GM23248 (cell line): ENCODE results near the gene HOXB6. TPM values are rescaled to one million over a fixed set of nuclear protein-coding genes. Genes with fewer than 3 reads are reported as not detected.

ENCODE experiments used
- DNase-seq: peaks from one replicate; pipeline ENCODE4 v3.0.0-alpha.2; 2015
- H2AFZ ChIP-seq: fragments of 200-600 bp; sonication (generic); 2 replicates; pipeline ENCODE4 v1.6.1; 2016; ENCODE audit warnings: antibody characterized with exemption
- H3F3A ChIP-seq: fragments of 200-600 bp; sonication (generic); 2 replicates; pipeline ENCODE4 v1.6.1; 2016; ENCODE audit warnings: mild to moderate bottlenecking, antibody characterized with exemption, mixed run types; ENCODE audit not compliant: insufficient read depth
- H3K27ac ChIP-seq: fragments of 200-600 bp; sonication (generic); 2 replicates; pipeline ENCODE4 v1.5.1; 2016; ENCODE audit warnings: mild to moderate bottlenecking
- H3K27me3 ChIP-seq: fragments of 200-600 bp; sonication (generic); replicated peaks from 2 replicates; pipeline ENCODE4 v1.6.1; 2016; ENCODE audit warnings: mild to moderate bottlenecking; ENCODE audit not compliant: insufficient read depth
- H3K36me3 ChIP-seq: fragments of 200-600 bp; sonication (generic); 2 replicates; pipeline ENCODE4 v1.6.1; 2016; ENCODE audit warnings: low read depth, mild to moderate bottlenecking
- H3K4me1 ChIP-seq: fragments of 200-600 bp; sonication (generic); 2 replicates; pipeline ENCODE4 v1.6.1; 2016; ENCODE audit warnings: mild to moderate bottlenecking; ENCODE audit not compliant: insufficient read depth
- H3K4me2 ChIP-seq: fragments of 200-600 bp; sonication (generic); one replicate; pipeline ENCODE4 v1.6.1; 2016; ENCODE audit warnings: mild to moderate bottlenecking; ENCODE audit not compliant: unreplicated experiment
- H3K4me3 ChIP-seq: fragments of 200-600 bp; sonication (generic); 2 replicates; pipeline ENCODE4 v1.5.1; 2016; ENCODE audit warnings: mild to moderate bottlenecking
- H3K79me2 ChIP-seq: fragments of 200-600 bp; sonication (generic); 2 replicates; pipeline ENCODE4 v1.6.1; 2016; ENCODE audit warnings: mild to moderate bottlenecking; ENCODE audit not compliant: insufficient read depth
- H3K9ac ChIP-seq: fragments of 200-600 bp; sonication (generic); 2 replicates; pipeline ENCODE4 v1.6.1; 2016; ENCODE audit warnings: mild to moderate bottlenecking
- H3K9me2 ChIP-seq: fragments of 200-600 bp; sonication (generic); 2 replicates; pipeline ENCODE4 v1.6.1; 2016; ENCODE audit warnings: mixed run types, mild to moderate bottlenecking, moderate library complexity; ENCODE audit not compliant: insufficient read depth
- H3K9me3 ChIP-seq: fragments of 200-600 bp; sonication (generic); one replicate; pipeline ENCODE4 v1.6.1; 2017; ENCODE audit warnings: low read depth
- H4K20me1 ChIP-seq: fragments of 200-600 bp; sonication (generic); 2 replicates; pipeline ENCODE4 v1.6.0; 2016; ENCODE audit not compliant: insufficient read depth
- EZH2 ChIP-seq: fragments of 200-600 bp; sonication (generic); IDR thresholded peaks from 2 replicates; pipeline ENCODE4 v1.6.1; 2018; ENCODE audit warnings: antibody characterized with exemption, mild to moderate bottlenecking; ENCODE audit not compliant: insufficient read depth, poor library complexity, severe bottlenecking
- EZH2phosphoT487 ChIP-seq: fragments of 200-600 bp; sonication (generic); IDR thresholded peaks from 2 replicates; pipeline ENCODE4 v1.6.1; 2018; ENCODE audit warnings: antibody characterized with exemption, moderate library complexity, mild to moderate bottlenecking, low read depth; ENCODE audit not compliant: insufficient read depth
- WGBS, 2 experiments: methylation state at CpG; one replicate each; pipeline ENCODE4 v1.1.6; 2015 to 2017; ENCODE audit warnings: low lambda C conversion rate in 2 of 2, low coverage in 1 of 2; ENCODE audit errors: missing lambda C conversion rate in 2 of 2; 5-methylcytosine and 5-hydroxymethylcytosine counted together
- in situ Hi-C: fragments of 300-500 bp; cut with MboI; formaldehyde crosslinking; loops from 2 replicates; pipeline ENCODE4 v1.15.0; 2020
- polyA plus RNA-seq: library from polyadenylated mRNA; unstranded; fragments of >200 nt; fragmentation: Nextera tagmentation; extraction: Ambion mirVana; gene quantifications from 2 replicates; pipeline ENCODE4 v1.2.1, GENCODE V29; 2016
- total RNA-seq: library from RNA; depleted of rRNA; stranded (reverse); fragments of >200 nt; shearing (Covaris generic); gene quantifications from 2 replicates; pipeline ENCODE4 v1.2.3, GENCODE V29; 2014

The HOXB6 gene
- total and polyA plus RNA-seq, 2 experiments from 2014 or later: 6.2 to 7.5 TPM

DNA sequence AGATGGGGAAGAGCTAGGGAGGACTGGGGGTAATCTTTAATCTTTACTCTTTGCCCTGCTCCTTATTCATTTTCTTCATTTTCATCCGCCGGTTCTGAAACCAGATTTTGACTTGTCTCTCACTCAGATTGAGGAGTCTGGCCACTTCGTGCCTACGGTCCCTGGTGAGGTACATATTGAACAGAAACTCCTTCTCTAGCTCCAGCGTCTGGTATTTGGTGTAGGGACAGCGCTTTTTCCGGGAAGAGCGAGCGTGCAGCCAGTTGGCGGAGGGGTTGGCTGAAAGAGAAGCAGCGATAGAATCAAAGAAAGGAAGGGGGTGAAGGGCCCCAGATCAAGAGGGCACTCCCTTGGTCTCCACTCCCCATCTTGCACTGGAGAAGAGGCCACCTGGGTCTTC lies 18.1 kb upstream of the HOXB6 start:
- 23 to 27% methylated on average over 11 of the region's 11 CpGs for WGBS, 2 experiments
- DNase-seq: no peak
- H2AFZ ChIP-seq: no peak overlapping the region
- no peaks in the 10 kb centered on the region for H3F3A ChIP-seq
- H3K9ac ChIP-seq: no peak overlapping the region
- H4K20me1 ChIP-seq: no peaks in the 10 kb centered on the region
- no peak overlapping the region for H3K4me3 ChIP-seq
- H3K4me2 ChIP-seq: no peak overlapping the region
- peaks cover 96% of the 10 kb centered on the region for H3K27me3 ChIP-seq
- H3K27ac ChIP-seq: no peak overlapping the region
- in situ Hi-C loops: no loop called here
- H3K9me3 ChIP-seq: no peaks in the 10 kb centered on the region
- H3K36me3 ChIP-seq: no peaks in the 10 kb centered on the region
- H3K9me2 ChIP-seq: no peaks in the 10 kb centered on the region
- no peaks in the 10 kb centered on the region for H3K79me2 ChIP-seq
- no peaks in the 10 kb centered on the region for H3K4me1 ChIP-seq
- TF ChIP-seq EZH2: no peak

DNA sequence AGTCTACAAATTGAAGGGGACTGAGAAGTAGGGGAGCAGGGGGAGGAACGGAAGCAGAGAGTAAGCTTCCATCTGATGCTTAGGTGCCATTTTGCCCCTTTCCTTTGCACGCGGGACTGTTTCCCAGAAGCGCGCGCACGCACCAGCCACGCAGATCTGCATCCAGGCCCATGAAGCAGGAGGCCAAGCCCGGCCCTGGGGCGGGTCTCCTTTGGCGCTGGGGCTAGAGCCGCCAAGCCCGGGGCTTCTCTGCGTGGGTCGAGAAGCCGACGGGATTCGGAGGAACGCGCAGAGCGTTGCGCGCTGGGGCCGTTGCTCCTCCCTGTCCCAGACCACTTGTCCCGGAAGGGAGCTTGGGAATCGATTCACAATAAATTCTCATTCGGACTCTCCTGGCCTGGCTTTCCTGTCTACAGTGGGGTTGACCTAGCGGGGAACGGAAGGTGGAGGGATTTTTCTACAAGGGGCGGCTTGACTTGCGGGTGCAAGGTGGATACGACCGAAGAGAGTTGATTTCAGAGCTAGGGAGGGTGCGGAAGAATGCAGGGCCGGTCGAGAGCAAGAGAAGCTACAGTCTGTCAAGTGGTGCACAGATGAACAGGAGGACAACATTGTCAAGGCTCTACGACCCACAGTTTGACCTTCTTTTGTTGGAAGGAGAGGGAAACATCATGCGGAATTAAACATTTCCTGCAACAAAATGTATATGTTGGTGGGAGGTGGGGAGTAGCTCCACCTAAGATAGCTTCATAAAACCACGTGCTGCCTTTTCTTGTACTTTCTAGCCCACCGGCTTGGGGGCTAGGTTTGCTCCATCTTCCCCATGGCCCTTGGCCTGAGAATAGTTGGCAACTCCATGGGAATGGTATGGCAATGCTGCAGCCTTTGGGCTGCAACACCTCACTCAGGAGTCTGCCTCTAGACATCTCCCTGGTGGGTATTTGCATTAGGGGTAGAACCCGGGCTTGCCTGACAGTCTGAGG lies 16.9 kb upstream of the HOXB6 start:
- Histone ChIP-seq H3K9ac (no peak overlapping the region), H3K27me3 (peaks cover 96% of the 10 kb centered on the region), H3K4me2 (no peak overlapping the region), H3K79me2 (no peaks in the 10 kb centered on the region), H3K27ac (no peak overlapping the region), H3K9me3 (no peaks in the 10 kb centered on the region), H3K4me3 (no peak overlapping the region), H2AFZ (no peak overlapping the region), H3K4me1 (no peaks in the 10 kb centered on the region), H3F3A (no peaks in the 10 kb centered on the region), H4K20me1 (no peaks in the 10 kb centered on the region), H3K36me3 (no peaks in the 10 kb centered on the region), H3K9me2 (no peaks in the 10 kb centered on the region)
- TF ChIP-seq EZH2phosphoT487 (peak; percentile 21; the same call in 1 of the 2 replicates), EZH2 (peak; percentile 4)
- DNase-seq: no peak
- 13 to 20% methylated on average over 40 to 41 of the region's 41 CpGs for WGBS, 2 experiments
- in situ Hi-C loops: no loop called here

DNA sequence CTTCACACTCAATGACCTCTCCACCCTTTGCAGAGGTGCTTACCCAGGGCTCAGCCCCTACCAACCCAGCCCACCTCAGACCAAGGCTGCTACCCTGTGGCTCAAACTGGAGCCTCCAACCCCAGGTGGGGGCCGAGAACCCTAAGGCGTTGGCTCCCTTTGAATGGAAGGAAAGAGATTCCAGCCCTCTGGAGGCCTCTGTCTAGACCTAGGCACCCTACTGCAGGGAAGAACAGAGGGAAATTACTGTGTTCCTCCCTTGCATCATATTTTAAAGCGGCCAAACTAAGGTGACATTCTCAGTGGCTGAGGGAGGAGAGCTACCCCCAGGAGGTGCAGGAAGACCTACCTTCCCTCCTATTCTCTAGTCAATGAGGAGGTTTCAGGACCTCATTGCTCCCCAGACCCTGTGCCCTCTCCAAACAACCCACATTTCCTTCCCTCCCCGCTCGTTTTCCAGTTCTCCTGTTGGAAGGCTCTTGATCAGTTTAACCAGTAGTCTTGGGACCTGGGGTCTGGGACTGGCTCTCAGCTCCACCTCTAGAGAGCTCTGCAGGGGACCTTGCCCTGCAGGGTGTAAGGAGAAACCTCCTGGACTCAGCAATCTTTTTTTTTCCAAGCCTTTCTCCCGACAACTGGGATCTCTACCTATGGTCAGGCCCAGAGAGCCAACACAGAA lies 15.8 kb upstream of the HOXB6 start:
- Histone ChIP-seq H3K79me2 (no peaks in the 10 kb centered on the region), H3K36me3 (no peaks in the 10 kb centered on the region), H3K9ac (no peak overlapping the region), H3K4me2 (no peak overlapping the region), H3F3A (no peaks in the 10 kb centered on the region), H3K4me1 (no peaks in the 10 kb centered on the region), H4K20me1 (no peaks in the 10 kb centered on the region), H3K27ac (no peak overlapping the region), H3K27me3 (peaks cover 98% of the 10 kb centered on the region), H3K9me2 (no peaks in the 10 kb centered on the region), H3K4me3 (no peak overlapping the region), H2AFZ (no peak overlapping the region), H3K9me3 (no peaks in the 10 kb centered on the region)
- in situ Hi-C loops: no loop called here
- 31 to 37% methylated on average over 6 of the region's 6 CpGs for WGBS, 2 experiments
- DNase-seq: no peak
- no peak for TF ChIP-seq EZH2
- TF ChIP-seq EZH2phosphoT487: no peak

DNA sequence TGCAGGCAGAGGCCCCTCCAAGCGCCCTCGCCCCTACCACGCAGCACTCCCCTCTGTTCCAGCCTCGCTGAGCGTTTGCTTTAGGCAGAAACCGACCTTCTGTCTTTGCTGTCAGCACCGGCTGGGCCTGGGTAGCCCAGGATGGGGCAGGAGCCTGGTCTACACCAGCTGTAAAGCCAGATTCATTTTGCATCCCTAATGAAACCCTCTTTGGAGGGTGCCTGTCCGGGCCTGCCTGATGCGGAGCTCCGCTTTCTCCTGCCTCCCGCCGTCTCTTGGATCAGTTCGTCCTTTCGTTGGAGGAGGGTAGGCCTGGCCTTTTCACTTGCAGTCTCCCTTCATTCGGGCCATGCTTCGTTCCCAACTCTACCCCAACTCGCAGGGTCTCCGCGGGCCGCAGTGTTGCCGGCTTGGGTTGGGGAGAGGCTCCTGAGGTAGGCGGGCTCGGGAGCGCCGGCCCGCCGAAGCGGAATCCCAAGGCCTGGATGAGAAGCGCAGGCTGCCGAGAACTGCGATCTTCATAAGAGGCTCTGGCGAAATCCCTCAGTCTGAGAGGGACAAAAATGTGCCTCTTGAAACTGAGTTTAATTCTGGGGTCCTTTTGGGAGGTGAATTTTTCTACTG lies 15.2 kb upstream of the HOXB6 start:
- peaks cover 98% of the 10 kb centered on the region for H3K27me3 ChIP-seq

More for the DNA sequence above, 15.2 kb upstream of the HOXB6 start:
- H4K20me1 ChIP-seq: no peaks in the 10 kb centered on the region
- DNase-seq: no peak
- no peak overlapping the region for H2AFZ ChIP-seq
- no peaks in the 10 kb centered on the region for H3K36me3 ChIP-seq
- H3K27ac ChIP-seq: no peak overlapping the region
- TF ChIP-seq EZH2 (no peak), EZH2phosphoT487 (no peak)
- H3F3A ChIP-seq: no peaks in the 10 kb centered on the region
- no peaks in the 10 kb centered on the region for H3K79me2 ChIP-seq
- H3K4me3 ChIP-seq: no peak overlapping the region
- no peak overlapping the region for H3K4me2 ChIP-seq
- in situ Hi-C loops: no loop called here
- H3K9me3 ChIP-seq: no peaks in the 10 kb centered on the region
- no peaks in the 10 kb centered on the region for H3K9me2 ChIP-seq
- H3K4me1 ChIP-seq: no peaks in the 10 kb centered on the region
- 31 to 36% methylated on average over 31 to 32 of the region's 32 CpGs for WGBS, 2 experiments
- H3K9ac ChIP-seq: no peak overlapping the region
